Parathyroid adenoma (tissue), 2 donors: ENCODE data around the gene SLC23A3.

Source experiments
- H2AFZ ChIP-seq: fragments of 300-600 bp; sonication (generic); one replicate; pipeline ENCODE4 v1.7.0; 2017; ENCODE audit warnings: antibody characterized with exemption, mild to moderate bottlenecking
- H3K27ac ChIP-seq: fragments of 300-600 bp; sonication (generic); one replicate; pipeline ENCODE4 v1.7.0; 2017
- H3K27me3 ChIP-seq: fragments of 300-600 bp; sonication (generic); one replicate; pipeline ENCODE4 v1.7.0; 2017; ENCODE audit warnings: low read length; ENCODE audit not compliant: control insufficient read depth, insufficient read depth
- H3K36me3 ChIP-seq: fragments of 300-600 bp; sonication (generic); one replicate; pipeline ENCODE4 v1.7.0; 2017; ENCODE audit warnings: low read length; ENCODE audit not compliant: control insufficient read depth, insufficient read depth
- H3K4me1 ChIP-seq: fragments of 300-600 bp; sonication (generic); one replicate; pipeline ENCODE4 v1.7.0; 2017; ENCODE audit warnings: control low read depth
- H3K4me2 ChIP-seq: fragments of 300-600 bp; sonication (generic); one replicate; pipeline ENCODE4 v1.7.0; 2017; ENCODE audit warnings: low read length
- H3K4me3 ChIP-seq: fragments of 300-600 bp; sonication (generic); one replicate; pipeline ENCODE4 v1.7.0; 2017; ENCODE audit warnings: low read depth, low read length
- H3K79me2 ChIP-seq: fragments of 300-600 bp; sonication (generic); one replicate; pipeline ENCODE4 v1.7.0; 2017; ENCODE audit warnings: control low read depth
- H3K9ac ChIP-seq: fragments of 300-600 bp; sonication (generic); one replicate; pipeline ENCODE4 v1.7.0; 2017; ENCODE audit warnings: mild to moderate bottlenecking
- H3K9me3 ChIP-seq: fragments of 300-600 bp; sonication (generic); one replicate; pipeline ENCODE4 v1.7.0; 2017; ENCODE audit warnings: low read length; ENCODE audit not compliant: control insufficient read depth
- CTCF ChIP-seq: fragments of 300-600 bp; sonication (generic); IDR thresholded peaks from one replicate; pipeline ENCODE4 v1.7.0; 2017; ENCODE audit warnings: antibody characterized with exemption, mild to moderate bottlenecking
- donor health status: primary hyperparathyroidism.

The SLC23A3 gene

GRCh38 chr2:219182331-219183150, 12.7 kb upstream of the SLC23A3 start:
- no peak for TF ChIP-seq CTCF
- no peaks in the 10 kb centered on the region for H3K27me3 ChIP-seq
- H3K9ac ChIP-seq: no peak overlapping the region
- H3K4me1 ChIP-seq: peaks cover 9% of the 10 kb centered on the region
- no peak overlapping the region for H3K4me2 ChIP-seq
- peaks cover 8% of the 10 kb centered on the region for H3K79me2 ChIP-seq
- no peak overlapping the region for H2AFZ ChIP-seq
- H3K9me3 ChIP-seq: no peaks in the 10 kb centered on the region
- H3K27ac ChIP-seq: no peak overlapping the region
- no peaks in the 10 kb centered on the region for H3K36me3 ChIP-seq
- no peak overlapping the region for H3K4me3 ChIP-seq

- Histone ChIP-seq H3K36me3 (no peaks in the 10 kb centered on the region), H3K27ac (no peak overlapping the region)
- TF ChIP-seq CTCF: no peak
These were observed 11.7 kb upstream of the SLC23A3 start for GRCh38 chr2:219181531-219181930.

GRCh38 chr2:219180961-219181360, 11.1 kb upstream of the SLC23A3 start:
- no peak overlapping the region for H3K27ac ChIP-seq
- no peak overlapping the region for H3K9ac ChIP-seq
- H3K4me2 ChIP-seq: no peak overlapping the region
- H2AFZ ChIP-seq: no peak overlapping the region
- peaks cover 8% of the 10 kb centered on the region for H3K79me2 ChIP-seq
- peaks cover 9% of the 10 kb centered on the region for H3K4me1 ChIP-seq
- no peaks in the 10 kb centered on the region for H3K27me3 ChIP-seq
- H3K9me3 ChIP-seq: no peaks in the 10 kb centered on the region
- TF ChIP-seq CTCF: no peak
- no peak overlapping the region for H3K4me3 ChIP-seq
- no peaks in the 10 kb centered on the region for H3K36me3 ChIP-seq

More at GRCh38 chr2:219181531-219181930, 11.7 kb upstream of the SLC23A3 start:
- H3K4me3 ChIP-seq: no peak overlapping the region
- no peaks in the 10 kb centered on the region for H3K27me3 ChIP-seq
- H3K9ac ChIP-seq: no peak overlapping the region
- no peaks in the 10 kb centered on the region for H3K9me3 ChIP-seq
- peaks cover 9% of the 10 kb centered on the region for H3K4me1 ChIP-seq
- H3K4me2 ChIP-seq: no peak overlapping the region
- peaks cover 8% of the 10 kb centered on the region for H3K79me2 ChIP-seq
- H2AFZ ChIP-seq: no peak overlapping the region

- Histone ChIP-seq H3K27ac (no peak overlapping the region), H3K9me3 (no peaks in the 10 kb centered on the region), H3K4me1 (peaks cover 12% of the 10 kb centered on the region), H3K36me3 (no peaks in the 10 kb centered on the region), H3K27me3 (no peaks in the 10 kb centered on the region), H3K4me3 (peak overlapping the region; percentile 63), H3K79me2 (peaks cover 8% of the 10 kb centered on the region), H3K9ac (no peak overlapping the region), H3K4me2 (peak overlapping the region; percentile 81), H2AFZ (no peak overlapping the region)
- no peak for TF ChIP-seq CTCF
These were observed 10.0 kb upstream of the SLC23A3 start for GRCh38 chr2:219179601-219180465.
